Astrocyte of the spinal cord (primary cell): ENCODE measurements around the gene GALNT14.

Experiments used
- DNase-seq: peaks from one replicate; pipeline ENCODE4 v3.0.0; 2011; ENCODE audit warnings: low read depth, low spot score
- H3K4me3 ChIP-seq: 2 replicates; pipeline ENCODE4 v1.5.1; 2011; ENCODE audit warnings: low read depth, mild to moderate bottlenecking, low read length, moderate library complexity
- in situ Hi-C: cut with HindIII; loops from 2 replicates; pipeline ENCODE4 v1.10.0; 2017; ENCODE audit warnings: low sequenced_read_pairs
- TF ChIP-seq, protein P1 (sequence below): IDR thresholded peaks from 2 replicates; pipeline ENCODE4 v1.5.1; 2012; ENCODE audit warnings: low read depth, mild to moderate bottlenecking, low read length, inconsistent platforms

The GALNT14 gene

DNA sequence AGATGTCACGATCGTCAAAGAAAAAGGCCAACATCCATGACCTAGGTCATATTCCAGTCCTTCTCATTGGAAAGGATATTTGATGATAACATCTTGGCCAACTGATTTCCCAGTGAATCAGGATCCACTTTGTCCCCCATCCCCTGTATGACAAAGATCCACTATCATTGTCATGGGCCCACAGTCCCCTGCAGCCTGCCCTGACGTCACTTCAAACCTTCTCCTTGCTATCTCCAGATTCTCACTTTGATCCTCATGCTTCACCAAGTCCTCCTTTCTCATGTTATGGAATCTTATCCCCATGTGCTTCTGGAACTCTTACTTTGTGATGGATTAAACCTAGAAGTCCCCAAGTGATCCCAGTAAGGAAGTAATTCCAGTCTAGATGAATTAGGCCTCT lies 25.7 kb downstream of the GALNT14 start:
- TF ChIP-seq, protein P1, sequence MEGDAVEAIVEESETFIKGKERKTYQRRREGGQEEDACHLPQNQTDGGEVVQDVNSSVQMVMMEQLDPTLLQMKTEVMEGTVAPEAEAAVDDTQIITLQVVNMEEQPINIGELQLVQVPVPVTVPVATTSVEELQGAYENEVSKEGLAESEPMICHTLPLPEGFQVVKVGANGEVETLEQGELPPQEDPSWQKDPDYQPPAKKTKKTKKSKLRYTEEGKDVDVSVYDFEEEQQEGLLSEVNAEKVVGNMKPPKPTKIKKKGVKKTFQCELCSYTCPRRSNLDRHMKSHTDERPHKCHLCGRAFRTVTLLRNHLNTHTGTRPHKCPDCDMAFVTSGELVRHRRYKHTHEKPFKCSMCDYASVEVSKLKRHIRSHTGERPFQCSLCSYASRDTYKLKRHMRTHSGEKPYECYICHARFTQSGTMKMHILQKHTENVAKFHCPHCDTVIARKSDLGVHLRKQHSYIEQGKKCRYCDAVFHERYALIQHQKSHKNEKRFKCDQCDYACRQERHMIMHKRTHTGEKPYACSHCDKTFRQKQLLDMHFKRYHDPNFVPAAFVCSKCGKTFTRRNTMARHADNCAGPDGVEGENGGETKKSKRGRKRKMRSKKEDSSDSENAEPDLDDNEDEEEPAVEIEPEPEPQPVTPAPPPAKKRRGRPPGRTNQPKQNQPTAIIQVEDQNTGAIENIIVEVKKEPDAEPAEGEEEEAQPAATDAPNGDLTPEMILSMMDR: no peak
- H3K4me3 ChIP-seq: no peak overlapping the region
- in situ Hi-C loops: no loop called here
- DNase-seq: no peak

DNA sequence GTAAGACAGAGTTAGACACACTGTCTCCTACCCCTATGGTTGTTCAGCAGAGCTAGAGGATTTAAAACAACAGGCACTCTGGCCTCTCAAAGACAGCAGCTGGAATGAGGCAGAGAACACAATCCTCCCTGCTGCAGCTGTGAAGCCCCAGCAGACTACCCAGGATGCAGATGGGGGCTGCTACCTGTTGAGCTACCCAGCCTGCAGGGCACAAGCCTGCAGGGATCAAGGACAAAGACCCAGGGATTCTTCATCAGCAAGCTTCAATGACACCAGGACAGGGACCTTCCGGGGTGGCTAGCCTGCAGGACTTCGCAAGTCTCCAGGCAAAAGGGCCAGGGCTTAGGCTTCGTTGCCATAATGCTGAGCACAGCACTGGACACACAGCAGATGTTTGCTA lies 27.2 kb downstream of the GALNT14 start:
- TF ChIP-seq, protein P1: no peak
- no peak overlapping the region for H3K4me3 ChIP-seq
- no peak for DNase-seq
- in situ Hi-C loops: no loop called here

DNA sequence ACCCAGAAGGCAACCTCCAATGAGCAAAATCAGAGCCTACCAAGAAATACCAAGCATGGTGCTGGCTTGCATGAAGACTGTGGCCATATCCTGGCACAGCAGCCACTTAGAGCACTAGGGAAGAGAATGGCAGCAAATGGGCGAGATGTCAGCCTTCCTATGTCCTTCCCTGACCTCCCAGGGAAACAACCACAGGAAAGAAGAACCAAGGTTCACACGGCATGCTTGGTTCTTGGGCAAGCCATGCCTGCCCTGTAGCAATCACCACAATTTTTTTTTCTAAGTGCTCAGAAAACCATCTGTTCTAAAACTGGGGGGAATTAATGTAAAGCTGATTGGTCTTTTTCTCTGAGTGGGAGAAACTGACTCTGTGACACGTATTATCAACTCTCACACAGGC lies 27.8 kb downstream of the GALNT14 start:
- TF ChIP-seq, protein P1: no peak
- in situ Hi-C loops: no loop called here

GRCh38 chr2:31109633-31110192 lies 28.5 kb downstream of the GALNT14 start:
- TF ChIP-seq, protein P1: no peak
- no peak for DNase-seq
- no peak overlapping the region for H3K4me3 ChIP-seq
- in situ Hi-C loops: no loop called here

More for the DNA sequence above, 27.8 kb downstream of the GALNT14 start:
- no peak overlapping the region for H3K4me3 ChIP-seq
- DNase-seq: no peak

- no peak for DNase-seq
- TF ChIP-seq, protein P1: no peak
- in situ Hi-C loops: no loop called here
- H3K4me3 ChIP-seq: no peak overlapping the region
Measured at GRCh38 chr2:31108561-31109286, 29.5 kb downstream of the GALNT14 start.

DNA sequence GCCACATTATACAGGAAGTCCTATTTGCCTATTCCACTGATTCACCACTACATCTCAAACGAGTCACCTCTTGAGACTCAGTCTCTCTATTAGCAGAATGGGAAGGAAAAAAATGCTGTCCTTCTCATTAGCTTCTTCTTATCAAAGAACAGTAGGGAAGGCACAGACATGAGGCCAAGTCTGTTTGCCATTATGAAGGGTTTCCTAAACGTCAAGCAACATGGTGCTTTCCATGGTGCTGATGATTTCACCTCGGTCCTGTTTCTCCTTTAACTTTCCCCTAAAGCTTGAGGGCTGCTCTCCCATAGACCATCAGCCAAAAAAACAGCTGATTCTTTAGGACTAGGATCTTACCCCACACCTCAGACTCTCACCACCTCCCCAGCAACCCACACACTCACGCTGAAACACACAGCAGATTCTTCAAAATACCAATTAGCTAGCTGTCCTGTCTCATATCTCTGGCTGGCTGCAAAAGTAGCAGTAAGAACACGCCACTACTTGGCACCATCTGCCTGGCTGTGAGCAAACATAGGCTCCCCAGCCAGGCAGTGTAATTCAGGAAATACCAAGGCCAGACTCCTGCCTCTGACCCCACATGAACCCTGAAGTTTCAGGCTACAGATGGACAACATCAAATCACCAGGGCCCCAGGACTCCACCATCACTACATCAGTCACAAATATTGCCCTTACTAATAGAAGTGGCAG lies 30.5 kb downstream of the GALNT14 start:
- in situ Hi-C loops: no loop called here
- TF ChIP-seq, protein P1: no peak
- peak; percentile 3 for DNase-seq
- H3K4me3 ChIP-seq: no peak overlapping the region
